ENCODE measurements around the gene SLC45A3.
"Not testable (repeated sequence)": the region's sequence is repeated elsewhere in the genome, so short reads cannot be mapped to it uniquely, and the experiment has no call there.

The SLC45A3 gene

DNA sequence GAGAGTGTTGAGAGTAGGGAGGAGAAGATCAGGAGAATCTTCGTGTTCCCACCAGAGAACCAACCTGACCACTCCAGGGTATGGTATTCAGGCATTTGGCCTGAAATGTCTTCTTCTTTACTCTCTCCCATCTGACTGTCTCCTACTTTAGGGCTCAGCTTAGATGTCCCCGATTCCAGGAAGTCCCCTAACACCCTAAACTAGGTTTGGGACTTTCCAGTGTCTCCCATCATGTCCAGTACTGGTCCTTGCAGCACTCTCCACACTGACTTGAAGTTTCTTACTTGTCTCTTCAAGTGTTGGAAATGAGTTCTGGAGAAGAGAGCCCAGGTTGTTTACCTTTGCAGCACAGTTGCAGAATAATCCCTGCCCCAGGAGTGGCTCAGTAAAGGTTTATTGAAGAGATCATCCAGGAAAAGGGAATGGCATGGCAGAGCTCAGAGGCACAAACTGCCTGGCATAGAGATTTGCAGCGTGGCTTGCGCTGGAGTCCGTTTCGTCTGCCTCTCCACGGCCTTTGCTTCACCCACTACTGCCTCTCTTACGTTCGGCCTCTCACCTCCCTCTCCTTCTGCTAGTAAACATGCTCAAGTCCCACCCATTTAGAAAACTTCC lies 42.3 kb downstream of the SLC45A3 start:
- DNase-seq (ENCODE audit: low read depth in 2 of 2), result no peak

DNA sequence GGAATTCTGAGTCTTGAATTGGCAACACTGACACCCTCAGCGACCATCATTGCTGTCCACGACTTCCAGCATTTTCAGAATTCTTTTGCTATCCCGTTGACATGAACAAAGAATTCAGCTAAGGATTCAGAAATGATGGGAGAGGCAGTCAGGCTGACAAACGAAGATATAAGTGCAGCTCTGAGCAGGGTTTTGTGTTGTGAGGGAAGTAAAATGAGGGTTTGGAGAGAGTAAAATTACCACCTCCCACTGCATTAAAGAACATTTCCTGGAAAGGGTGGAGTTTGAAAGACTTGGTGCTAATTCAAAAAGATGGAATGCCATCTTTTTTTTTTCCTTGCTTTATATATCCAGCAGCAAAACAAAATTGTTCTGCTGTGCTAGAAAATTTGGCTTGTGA lies 43.6 kb downstream of the SLC45A3 start:
- DNase-seq (ENCODE audit: low read depth in 2 of 2), result no peak

DNA sequence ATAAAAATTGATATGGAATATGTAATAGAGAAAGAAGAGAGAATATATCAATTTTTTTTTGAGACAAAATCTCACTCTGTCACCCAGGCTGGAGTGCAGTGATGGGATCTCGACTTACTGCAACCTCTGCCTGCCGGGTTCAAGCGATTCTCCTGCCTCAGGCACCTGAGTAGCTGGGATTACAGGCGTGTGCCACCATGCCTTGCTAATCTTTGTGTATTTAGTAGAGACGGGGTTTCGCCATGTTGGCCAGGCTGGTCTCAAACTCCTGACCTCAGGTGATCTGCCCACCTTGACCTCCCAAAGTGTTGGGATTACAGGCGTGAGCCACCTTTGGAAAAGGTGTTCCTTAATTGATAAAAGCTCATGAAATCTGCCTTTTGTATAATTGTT lies 44.2 kb downstream of the SLC45A3 start:
- DNase-seq (ENCODE audit: low read depth in 2 of 2), result not testable (repeated sequence)

DNA sequence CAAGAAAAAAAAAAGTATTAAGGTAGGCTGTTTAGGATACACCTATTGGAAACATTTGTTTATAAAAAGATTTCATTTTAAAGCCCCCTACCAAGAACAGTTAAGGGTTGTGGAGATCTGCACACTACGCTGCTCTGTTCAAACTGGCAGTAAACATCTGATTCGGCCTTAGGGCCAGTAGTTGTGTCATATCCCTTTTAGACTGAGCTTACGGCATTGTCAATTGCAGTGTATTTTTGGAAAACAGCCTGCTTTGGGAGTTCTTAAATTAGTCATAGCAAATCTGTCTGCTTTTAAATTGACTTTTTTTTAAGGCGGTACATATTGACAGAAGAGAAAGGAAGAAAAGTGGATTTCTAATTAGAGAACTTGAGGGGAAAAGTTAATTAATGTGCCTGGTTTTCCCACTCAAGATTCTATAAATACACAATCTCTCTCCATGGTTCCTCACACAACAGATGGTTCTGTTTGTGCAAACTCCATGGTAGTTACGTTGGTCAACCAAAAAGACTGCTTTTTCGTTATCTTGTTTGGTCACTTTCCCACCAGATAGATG lies 46.8 kb downstream of the SLC45A3 start:
- no peak for DNase-seq (ENCODE audit: low read depth in 2 of 2)

DNA sequence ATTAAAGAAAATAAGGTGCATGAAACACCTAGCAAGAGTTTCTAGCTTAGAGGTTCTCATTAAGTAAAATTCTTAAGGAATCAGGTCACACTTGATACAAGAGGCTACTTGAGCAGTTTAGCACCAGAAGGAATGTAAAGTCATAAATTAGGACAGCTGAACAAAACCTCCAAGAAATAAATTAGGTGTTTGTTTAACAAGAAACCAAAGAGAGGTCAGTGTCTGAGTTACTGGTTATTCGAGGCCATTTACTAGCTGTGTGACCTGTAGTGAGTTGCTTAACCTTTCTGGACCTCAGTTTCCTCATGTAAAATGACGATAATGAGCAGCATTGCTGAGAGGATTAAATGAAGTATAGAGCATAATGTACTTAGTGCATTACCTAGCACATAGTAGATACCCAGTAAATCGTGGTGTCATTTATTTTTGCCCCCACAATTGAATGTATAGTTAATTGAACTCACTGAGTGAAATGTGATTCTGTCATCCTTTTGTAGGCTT lies 47.6 kb downstream of the SLC45A3 start:
- no peak for DNase-seq (ENCODE audit: low read depth in 2 of 2)

DNA sequence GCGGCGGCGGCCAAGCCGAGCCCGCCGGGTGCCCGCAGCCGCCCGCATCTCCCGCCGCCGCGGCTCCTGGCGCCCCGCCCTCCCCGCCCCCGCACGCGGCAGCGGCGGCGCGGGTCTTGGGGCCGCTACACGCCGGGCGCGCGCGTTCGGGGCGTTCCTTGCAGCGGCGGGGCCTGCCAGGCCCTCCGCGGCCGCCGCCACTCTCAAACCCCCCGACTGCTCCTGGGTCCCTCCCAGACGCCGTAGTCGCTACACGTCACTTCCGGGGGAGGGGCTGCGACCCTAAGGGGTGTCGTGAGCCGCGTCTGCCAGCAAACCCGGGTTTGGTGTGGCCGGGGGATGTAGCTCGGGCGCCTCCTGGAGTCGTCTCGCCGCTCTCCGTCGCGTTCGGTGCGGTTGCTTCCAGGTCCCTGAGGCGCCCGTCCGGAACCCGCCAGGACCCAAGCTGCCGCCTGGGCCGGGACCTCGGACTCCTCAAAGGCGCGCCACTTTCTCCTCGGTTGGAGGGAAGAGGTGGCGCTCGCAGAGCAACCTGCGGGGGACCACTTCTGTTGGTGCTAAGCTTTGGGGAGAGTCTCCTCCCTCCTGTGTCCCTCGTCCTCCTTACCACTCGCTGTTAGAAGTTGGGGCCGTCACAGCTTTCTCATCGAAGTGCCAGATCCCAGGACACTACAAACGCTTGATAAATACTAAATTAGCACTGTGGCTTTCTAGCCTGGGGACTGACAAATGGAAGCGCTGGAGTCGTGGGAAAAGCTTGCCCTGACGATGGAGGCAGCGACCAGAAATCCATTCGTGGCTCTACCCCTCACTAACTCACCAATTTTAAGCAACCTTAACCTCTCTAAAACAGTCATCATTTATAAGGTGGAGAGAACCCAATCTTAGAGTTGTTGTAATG lies 48.3 kb downstream of the SLC45A3 start, which contains the start of gene ELK4:
ELK4 (minus strand) TSS at position 244 of the 901 bp plus-strand sequence. CDS start 8,129 bp downstream, outside the sequence.
- peak; percentile 99 for DNase-seq (ENCODE audit: low read depth in 2 of 2)

DNA sequence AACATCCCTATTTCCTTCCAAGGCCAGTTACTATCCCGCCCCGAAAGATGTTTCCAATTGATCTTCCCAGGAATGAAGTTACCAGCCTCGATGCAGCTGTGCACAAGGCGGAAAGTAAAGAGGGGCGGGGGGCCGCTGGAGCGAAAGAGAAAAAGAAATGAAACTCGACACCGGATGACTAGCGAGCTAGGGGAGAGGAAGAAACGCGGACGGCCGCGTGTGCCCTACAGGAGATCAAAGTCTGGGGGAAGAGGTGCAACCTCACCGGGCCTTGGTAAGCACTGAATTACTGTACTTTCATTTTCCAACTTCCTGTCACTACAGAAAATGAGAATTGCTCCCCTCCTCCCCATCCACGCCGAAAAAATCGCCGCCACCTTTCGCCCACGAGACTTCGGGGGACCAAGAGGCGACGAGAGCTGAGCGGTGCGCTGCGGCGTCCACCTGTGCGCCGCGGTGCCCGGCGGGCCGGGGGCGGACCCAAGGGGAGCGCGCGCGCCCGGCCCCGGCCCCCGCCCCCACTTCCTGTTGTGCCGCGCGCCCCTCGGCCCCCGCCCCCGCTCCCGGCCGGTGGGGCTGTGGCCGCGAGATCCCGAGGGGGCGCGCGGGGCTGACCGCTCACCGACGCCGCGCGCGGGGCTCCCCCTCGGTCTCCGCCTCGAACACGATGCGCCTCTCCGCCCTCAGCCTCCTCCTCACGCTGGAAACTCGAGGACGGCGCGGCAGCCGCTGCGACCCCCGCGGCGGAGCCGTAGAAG lies 49.1 kb downstream of the SLC45A3 start:
- peak; percentile 68 to 70 for DNase-seq (ENCODE audit: low read depth in 2 of 2)

DNA sequence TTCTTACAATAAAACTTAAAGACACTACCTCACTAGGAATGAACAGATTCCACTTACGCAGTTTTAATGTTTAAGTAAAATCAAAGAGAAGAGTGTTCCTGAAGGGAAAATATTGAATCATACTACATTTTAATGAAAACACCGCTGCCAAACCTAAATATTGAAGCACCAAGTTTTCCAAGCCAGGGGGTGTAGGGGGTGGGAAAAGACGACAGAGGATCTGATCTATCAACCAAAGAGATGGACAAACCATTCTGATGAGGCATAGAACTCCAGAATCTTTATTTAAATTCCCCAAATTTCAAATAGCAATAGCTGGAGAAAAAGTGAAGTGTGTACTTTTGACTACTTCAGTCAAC lies 49.7 kb downstream of the SLC45A3 start:
- DNase-seq (ENCODE audit: low read depth in 2 of 2), result no peak

DNA sequence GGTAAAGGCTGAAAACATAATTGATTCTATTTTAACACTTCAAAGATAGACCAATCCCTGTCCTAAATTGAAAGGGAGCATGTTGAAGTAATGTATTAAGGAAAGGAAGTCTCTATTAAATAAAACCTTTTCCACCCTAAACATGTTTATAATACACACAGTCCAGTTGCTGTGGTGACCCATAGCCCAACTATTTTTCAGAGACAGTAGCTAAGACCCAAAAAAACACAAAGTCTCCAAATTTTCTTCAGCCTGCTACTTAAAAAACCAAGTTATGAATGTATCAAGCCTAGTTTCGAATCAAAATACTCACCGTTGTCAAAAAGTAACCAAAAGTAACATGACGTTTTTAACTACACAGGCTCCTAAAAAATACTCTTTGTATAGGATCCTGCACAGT lies 50.1 kb downstream of the SLC45A3 start:
- no peak for DNase-seq (ENCODE audit: low read depth in 2 of 2)

DNA sequence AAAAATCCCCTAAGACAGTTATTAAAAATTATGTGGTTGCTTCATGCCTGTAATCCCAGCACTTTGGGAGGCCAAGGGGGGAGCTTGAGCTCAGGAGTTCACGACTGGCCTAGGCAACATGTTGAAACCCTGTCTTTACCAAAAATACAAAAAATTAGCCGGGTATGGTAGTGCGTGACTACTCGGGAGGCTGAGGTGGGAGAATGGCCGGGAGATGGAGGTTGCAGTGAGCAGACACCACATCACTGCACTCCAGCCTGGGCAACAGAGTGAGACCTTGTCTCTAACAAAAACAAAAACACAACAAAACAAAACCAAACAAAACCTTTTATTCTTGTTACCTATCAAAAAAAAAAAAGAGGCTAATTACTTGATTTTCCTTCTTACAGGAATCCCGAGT lies 50.6 kb downstream of the SLC45A3 start:
- no peak for DNase-seq (ENCODE audit: low read depth in 2 of 2)

DNA sequence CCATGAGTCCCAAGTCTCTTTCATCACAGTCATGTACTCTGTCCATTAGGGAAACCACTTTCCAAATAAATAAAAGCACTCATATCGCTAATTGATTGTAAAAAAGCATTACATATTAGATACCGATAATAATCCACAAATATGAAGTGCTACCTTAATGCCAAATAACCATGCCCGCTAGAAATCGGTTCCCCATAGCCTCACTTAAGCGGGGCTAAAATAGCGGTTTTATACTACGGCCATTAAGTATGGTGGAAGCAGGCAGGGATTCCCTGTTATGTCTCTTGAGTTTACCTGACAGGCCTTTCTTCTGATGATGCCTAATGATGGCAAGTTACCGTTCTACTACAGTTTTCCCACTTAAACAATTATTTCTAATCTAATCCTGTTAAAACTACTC lies 52.4 kb downstream of the SLC45A3 start:
- no peak for DNase-seq (ENCODE audit: low read depth in 2 of 2)

DNA sequence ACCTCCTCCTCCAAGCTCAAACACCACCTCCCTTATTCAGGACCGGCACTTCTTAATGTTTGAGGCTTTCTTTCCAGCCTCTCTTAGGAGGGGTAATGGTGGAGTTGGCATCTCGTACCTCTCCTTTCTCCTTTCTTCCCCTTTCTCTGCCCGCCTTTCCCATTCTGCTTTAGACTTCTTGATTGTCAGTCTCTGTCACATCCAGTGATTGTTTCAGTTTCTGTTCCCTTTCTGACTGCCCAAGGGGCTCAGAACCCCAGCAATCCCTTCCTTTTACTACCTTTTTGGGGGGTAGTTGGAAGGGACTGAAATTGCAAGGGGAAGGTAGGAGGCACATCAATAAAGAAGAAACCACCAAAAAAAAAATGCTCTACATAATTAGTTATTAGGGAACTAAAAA lies 54.1 kb downstream of the SLC45A3 start:
- no peak for DNase-seq (ENCODE audit: low read depth in 2 of 2)

DNA sequence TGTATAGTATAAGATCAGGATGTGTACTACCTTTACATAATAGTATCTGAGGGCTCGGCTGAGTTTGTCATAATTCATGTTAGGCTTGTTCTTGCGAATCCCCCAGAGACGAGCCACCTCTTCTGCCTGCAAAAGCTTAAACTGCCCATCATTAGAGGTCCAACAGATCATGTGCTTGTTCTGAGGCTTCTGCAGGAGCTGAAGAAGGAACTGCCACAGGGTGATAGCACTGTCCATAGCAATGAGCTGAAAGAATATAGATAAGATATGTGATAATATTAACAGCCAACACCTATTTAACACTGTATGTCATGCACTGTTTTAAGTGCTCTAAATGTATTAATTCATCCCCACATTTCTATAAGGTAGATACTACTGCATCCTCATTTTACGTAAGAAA lies 56.7 kb downstream of the SLC45A3 start:
- no peak for DNase-seq (ENCODE audit: low read depth in 2 of 2)

DNA sequence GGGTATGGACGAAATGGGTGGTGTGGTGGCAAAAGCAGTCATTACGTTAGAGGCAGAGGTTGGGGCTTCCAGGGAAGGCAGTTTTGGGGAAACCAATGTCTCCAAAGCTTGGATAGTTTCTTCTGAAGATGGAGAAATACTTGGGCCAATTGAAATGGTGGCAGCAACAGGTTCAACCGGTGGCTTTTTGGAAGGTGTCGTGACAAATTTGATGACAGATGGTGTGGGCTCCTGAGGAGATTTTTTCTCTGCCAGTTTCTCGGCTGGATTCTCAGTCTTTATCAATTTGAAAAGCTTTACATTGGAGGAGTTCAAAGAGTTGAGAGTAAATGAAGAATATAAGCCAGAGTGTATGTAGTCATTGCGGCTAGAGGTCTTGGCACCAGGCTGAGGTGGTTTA lies 60.0 kb downstream of the SLC45A3 start:
- DNase-seq (ENCODE audit: low read depth in 2 of 2), result no peak

DNA sequence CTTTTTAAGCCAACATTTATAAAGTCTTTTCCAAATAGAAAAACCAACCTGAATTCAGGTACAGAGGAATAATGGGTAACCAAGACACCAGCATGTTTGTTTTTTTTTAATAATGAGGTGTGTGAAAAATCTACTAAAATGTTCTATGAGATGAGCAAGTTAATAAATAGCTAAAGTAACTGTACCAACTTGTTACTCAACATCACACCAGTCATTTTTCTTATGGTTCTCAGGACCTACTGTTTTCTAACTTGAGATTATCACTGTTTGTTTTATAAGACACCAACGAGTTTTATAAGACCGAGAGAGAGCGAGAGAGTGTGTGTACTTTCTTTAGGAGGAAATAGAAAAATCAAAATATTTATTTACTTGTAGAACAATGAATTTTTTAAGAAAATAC lies 60.9 kb downstream of the SLC45A3 start:
- no peak for DNase-seq (ENCODE audit: low read depth in 2 of 2)

DNA sequence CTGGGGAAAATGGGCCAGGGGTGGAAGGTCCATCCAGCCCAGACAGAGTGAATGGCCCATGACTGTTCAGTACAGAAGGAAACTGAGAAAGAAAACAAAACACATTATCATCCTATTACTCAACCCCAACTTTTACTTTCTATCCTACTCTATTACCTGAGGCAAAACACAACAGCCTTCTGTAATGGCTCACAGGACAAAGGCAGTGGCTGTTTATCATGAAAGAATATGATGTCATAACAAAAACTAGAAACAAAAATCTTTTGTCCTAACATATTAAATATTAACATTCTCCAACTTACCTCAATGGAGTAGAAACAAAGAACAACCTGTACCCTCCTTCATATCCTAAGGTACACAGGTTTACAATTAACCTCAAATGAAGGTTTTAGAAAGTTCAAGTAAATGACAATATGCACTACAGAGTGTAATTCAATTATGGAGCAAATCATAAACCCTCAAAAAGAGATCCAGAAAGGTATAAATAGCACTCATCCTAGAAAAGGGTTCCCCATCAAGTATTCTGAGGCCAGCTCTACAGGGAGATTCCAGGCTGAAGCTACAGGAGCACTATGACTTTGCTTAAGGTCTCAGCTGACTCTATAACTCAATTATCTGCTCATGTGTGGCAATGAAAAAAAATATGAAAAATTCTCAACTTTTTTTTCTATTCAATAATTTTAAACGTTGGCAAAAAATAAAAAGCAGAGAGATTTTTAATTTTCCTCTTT lies 63.6 kb downstream of the SLC45A3 start:
- no peak for DNase-seq (ENCODE audit: low read depth in 2 of 2)

DNA sequence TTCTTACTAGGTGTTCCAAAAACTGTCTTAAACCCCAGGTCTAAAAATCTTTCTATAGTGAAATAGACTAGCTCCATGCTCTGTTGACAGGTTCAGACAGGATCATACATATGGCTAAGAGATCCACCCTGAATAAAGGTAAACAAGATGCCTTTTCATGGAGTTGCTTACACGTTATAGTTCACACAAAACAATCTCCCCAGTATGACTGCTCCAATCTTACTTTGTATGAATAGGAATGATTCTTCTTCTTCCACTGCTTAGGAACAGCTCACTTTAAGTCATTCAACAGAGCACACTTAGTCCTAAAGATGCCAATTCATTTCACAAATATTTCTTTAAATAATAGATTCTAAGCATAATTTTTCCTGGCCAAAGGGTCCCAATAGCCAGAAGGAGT lies 64.5 kb downstream of the SLC45A3 start:
- no peak for DNase-seq (ENCODE audit: low read depth in 2 of 2)

DNA sequence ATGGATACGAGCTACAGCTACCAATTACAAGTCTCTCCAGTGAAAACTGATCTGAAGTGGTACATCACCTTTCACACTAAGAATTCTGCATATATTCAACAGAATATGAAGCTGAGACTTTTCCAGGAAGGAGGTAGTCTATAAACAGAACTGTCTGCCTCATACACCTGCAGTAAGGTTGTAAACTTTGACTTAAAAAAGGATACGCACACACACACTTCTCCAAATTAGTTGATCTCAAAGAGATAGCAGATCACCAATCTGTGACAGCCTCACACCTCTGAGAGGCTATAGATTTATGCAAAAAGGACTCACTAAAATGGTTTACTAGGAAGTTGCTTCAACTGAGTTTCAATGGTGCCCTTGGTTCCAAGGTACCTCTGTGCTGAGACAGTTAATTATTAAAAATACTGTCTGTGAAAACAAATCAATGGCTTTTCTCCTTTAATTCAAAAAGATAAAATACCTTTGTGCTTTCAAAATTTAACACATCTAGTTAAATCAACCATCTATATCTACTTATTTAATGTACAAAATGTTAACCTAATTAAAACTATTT lies 66.4 kb downstream of the SLC45A3 start:
- no peak for DNase-seq (ENCODE audit: low read depth in 2 of 2)

DNA sequence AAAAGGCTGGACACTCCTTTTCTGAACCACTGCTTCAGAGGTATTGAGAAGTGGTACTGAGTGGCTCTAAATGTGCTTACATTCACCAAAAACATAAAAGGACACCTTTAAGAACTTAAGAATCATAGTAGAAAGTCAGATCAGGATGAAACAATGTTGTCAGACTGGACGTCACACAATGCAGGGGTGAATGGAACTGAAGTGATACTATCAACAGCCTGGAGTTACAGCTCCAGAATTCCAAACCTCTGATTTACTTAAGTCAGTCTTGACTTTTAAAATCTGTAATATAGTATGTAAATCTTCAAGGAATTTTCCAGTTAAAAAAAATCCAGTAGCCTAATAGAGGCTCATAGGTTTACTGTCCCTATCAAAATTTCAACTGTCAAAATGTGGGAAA lies 67.8 kb downstream of the SLC45A3 start:
- no peak for DNase-seq (ENCODE audit: low read depth in 2 of 2)

DNA sequence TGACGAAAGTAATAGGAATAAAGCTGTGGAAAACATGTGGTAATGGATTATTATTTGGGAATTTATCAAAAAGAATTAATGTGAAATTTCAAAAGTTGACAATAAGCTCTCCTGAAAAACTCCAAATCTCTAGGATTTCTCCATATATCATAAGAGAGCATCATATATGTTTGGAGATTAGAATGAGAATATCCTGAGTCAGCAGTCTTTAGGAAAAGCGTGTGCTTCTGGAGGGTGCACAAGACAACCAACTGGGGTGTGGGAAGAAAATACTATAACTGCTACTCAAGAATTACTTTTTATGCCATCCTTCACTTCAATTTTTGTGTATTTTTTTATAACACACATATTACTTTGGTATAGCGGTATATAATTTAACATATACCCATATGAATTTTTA lies 68.2 kb downstream of the SLC45A3 start:
- DNase-seq (ENCODE audit: low read depth in 2 of 2), result no peak

DNA sequence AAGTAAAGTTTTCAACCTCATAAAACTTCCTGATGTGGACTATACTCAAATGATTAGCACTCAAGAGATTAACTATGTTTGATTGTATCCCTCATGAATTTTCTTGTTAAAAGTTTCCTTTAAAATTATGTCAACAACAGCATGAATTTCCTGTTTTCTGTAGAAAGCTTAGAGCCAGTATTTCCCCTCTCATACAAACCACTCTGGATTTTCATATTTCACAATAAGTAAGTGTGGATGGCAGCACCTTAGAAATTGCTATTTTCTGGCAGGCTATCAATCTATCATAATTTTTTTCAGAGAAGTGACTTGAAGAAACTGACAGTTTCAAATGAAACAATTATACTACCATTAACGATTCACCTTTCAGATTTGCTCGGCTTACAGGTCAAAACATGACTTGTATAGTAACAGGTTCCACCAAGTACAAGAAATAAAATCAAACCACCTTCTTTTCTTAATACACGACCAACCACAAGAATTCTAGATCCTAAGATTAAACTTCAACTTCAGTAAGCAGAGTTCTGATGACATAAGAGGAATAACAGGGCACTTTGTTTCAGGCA lies 69.3 kb downstream of the SLC45A3 start:
- DNase-seq (ENCODE audit: low read depth in 2 of 2), result no peak

Data from stimulated activated CD8-positive, alpha-beta memory T cell treated with anti-CD3 and anti-CD28 coated beads, Interleukin-2, amount 100 ng/mL, for 48 hours (primary cell).